ENCODE measurements around the gene TTLL5.
"Not testable (repeated sequence)": the region's sequence is repeated elsewhere in the genome, so short reads cannot be mapped to it uniquely, and the experiment has no call there.

Gene TTLL5

GRCh38 chr14:75649337-75649736 lies 11.7 kb upstream of the TTLL5 start:
- no peak for DNase-seq

GRCh38 chr14:75649773-75650172 lies 11.3 kb upstream of the TTLL5 start:
- DNase-seq = no peak

GRCh38 chr14:75650253-75651058 lies 10.6 kb upstream of the TTLL5 start:
- no peak for DNase-seq

GRCh38 chr14:75653563-75653962 lies 7.5 kb upstream of the TTLL5 start:
- no peak for DNase-seq

GRCh38 chr14:75654127-75654732 lies 6.8 kb upstream of the TTLL5 start:
- peak; percentile 8 for DNase-seq

- DNase-seq = no peak
Observed at GRCh38 chr14:75655235-75655634, 5.8 kb upstream of the TTLL5 start.

- DNase-seq = no peak
Observed at GRCh38 chr14:75657331-75657730, 3.7 kb upstream of the TTLL5 start.

- DNase-seq = no peak
Observed at GRCh38 chr14:75658957-75659356, 2.1 kb upstream of the TTLL5 start.

GRCh38 chr14:75660238-75660629 lies 812 bp upstream of the TTLL5 start:
- no peak for DNase-seq

GRCh38 chr14:75661499-75661814 lies 411 bp downstream of the TTLL5 start:
- DNase-seq = no peak

- DNase-seq = no peak
Observed at GRCh38 chr14:75662966-75663365, 1.9 kb downstream of the TTLL5 start.

- DNase-seq = no peak
Observed at GRCh38 chr14:75667099-75667765, 6.2 kb downstream of the TTLL5 start.

- no peak for DNase-seq
Observed at GRCh38 chr14:75672605-75673192, 11.7 kb downstream of the TTLL5 start.

GRCh38 chr14:75673345-75674035 lies 12.4 kb downstream of the TTLL5 start:
- no peak for DNase-seq

- no peak for DNase-seq
Observed at GRCh38 chr14:75675265-75675960, 14.4 kb downstream of the TTLL5 start.

GRCh38 chr14:75685910-75686309 lies 24.9 kb downstream of the TTLL5 start:
- no peak for DNase-seq

- no peak for DNase-seq
Observed at GRCh38 chr14:75689012-75689411, 28.0 kb downstream of the TTLL5 start.

- DNase-seq = no peak
Observed at GRCh38 chr14:75690010-75690409, 29.0 kb downstream of the TTLL5 start.

- DNase-seq = not testable (repeated sequence)
Observed at GRCh38 chr14:75695025-75695424, 34.0 kb downstream of the TTLL5 start.

- DNase-seq = no peak
Observed at GRCh38 chr14:75697386-75697785, 36.3 kb downstream of the TTLL5 start.

- no peak for DNase-seq
Observed at GRCh38 chr14:75697918-75698317, 36.9 kb downstream of the TTLL5 start.

GRCh38 chr14:75699331-75699730 lies 38.3 kb downstream of the TTLL5 start:
- DNase-seq = no peak

GRCh38 chr14:75700295-75700694 lies 39.2 kb downstream of the TTLL5 start:
- no peak for DNase-seq

Data from NCI-H146 (cell line).